ACC112 (cell line): ENCODE measurements around the gene DOCK2.

ENCODE experiments used
- H2AFZ ChIP-seq: fragments of 200-600 bp; sonication (generic); one replicate; pipeline ENCODE4 v1.6.0; 2017; ENCODE audit warnings: antibody characterized with exemption, low read length; ENCODE audit not compliant: unreplicated experiment
- H3K27ac ChIP-seq: fragments of 200-600 bp; sonication (generic); 2 replicates; pipeline ENCODE4 v1.5.1; 2014; ENCODE audit warnings: low read depth, mild to moderate bottlenecking, antibody characterized with exemption, low read length, moderate library complexity
- H3K27me3 ChIP-seq: fragments of 200-600 bp; sonication (generic); 2 replicates; pipeline ENCODE4 v1.6.1; 2014; ENCODE audit warnings: mild to moderate bottlenecking, antibody characterized with exemption, low read length, moderate library complexity, mixed read lengths; ENCODE audit not compliant: insufficient read depth
- H3K36me3 ChIP-seq: fragments of 200-600 bp; sonication (generic); 2 replicates; pipeline ENCODE4 v1.6.1; 2016; ENCODE audit warnings: mild to moderate bottlenecking, antibody characterized with exemption, low read length, moderate library complexity, mixed read lengths; ENCODE audit not compliant: insufficient read depth
- H3K4me1 ChIP-seq: fragments of 200-600 bp; sonication (generic); one replicate; pipeline ENCODE4 v1.6.1; 2016; ENCODE audit warnings: low read length, mixed read lengths; ENCODE audit not compliant: insufficient read depth, unreplicated experiment, control insufficient read depth
- H3K4me3 ChIP-seq: fragments of 200-600 bp; sonication (generic); 2 replicates; pipeline ENCODE4 v1.5.1; 2014; ENCODE audit warnings: mild to moderate bottlenecking, low read depth, low read length
- H3K79me2 ChIP-seq: fragments of 200-600 bp; sonication (generic); one replicate; pipeline ENCODE4 v1.6.0; 2016; ENCODE audit warnings: low read length; ENCODE audit not compliant: control insufficient read depth, unreplicated experiment, insufficient read depth

Gene DOCK2

GRCh38 chr5:170103447-170103846, 466.4 kb downstream of the DOCK2 start:
- Histone ChIP-seq H3K27ac (no peak overlapping the region), H3K27me3 (no peaks in the 10 kb centered on the region; the same call in 1 of the 2 replicates), H3K79me2 (no peaks in the 10 kb centered on the region), H3K4me3 (no peak overlapping the region), H3K36me3 (no peaks in the 10 kb centered on the region), H2AFZ (no peak overlapping the region), H3K4me1 (no peaks in the 10 kb centered on the region)

GRCh38 chr5:170104299-170104698, 467.2 kb downstream of the DOCK2 start:
- Histone ChIP-seq H3K4me1 (no peaks in the 10 kb centered on the region), H3K27me3 (no peaks in the 10 kb centered on the region; the same call in 1 of the 2 replicates), H3K79me2 (no peaks in the 10 kb centered on the region), H3K36me3 (no peaks in the 10 kb centered on the region), H2AFZ (no peak overlapping the region), H3K4me3 (no peak overlapping the region), H3K27ac (no peak overlapping the region)

DNA sequence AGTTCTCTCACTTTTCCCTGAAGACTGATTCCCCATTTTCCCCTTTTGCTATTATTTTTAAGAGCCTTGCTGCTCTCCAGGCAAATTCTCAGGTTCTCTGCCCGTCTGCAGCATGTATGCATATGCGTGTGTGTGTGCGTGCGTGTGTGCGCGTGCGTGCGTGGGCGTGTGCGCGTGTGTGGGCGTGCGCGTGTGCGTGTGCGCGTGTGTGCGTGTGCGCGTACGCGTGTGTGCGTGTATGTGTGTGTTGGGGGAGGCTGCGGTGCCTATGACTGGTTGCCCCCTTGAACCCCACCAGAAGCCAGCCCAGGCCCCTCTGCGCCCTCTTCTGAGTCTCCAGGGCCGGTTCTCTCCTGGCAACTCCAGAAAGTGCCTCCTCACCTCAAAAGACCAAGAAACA, 467.6 kb downstream of the DOCK2 start:
- Histone ChIP-seq H3K4me1 (no peaks in the 10 kb centered on the region), H3K36me3 (no peaks in the 10 kb centered on the region), H2AFZ (no peak overlapping the region), H3K4me3 (no peak overlapping the region), H3K27me3 (peaks cover under 1% of the 10 kb centered on the region; the same call in 1 of the 2 replicates), H3K79me2 (no peaks in the 10 kb centered on the region), H3K27ac (no peak overlapping the region)

DNA sequence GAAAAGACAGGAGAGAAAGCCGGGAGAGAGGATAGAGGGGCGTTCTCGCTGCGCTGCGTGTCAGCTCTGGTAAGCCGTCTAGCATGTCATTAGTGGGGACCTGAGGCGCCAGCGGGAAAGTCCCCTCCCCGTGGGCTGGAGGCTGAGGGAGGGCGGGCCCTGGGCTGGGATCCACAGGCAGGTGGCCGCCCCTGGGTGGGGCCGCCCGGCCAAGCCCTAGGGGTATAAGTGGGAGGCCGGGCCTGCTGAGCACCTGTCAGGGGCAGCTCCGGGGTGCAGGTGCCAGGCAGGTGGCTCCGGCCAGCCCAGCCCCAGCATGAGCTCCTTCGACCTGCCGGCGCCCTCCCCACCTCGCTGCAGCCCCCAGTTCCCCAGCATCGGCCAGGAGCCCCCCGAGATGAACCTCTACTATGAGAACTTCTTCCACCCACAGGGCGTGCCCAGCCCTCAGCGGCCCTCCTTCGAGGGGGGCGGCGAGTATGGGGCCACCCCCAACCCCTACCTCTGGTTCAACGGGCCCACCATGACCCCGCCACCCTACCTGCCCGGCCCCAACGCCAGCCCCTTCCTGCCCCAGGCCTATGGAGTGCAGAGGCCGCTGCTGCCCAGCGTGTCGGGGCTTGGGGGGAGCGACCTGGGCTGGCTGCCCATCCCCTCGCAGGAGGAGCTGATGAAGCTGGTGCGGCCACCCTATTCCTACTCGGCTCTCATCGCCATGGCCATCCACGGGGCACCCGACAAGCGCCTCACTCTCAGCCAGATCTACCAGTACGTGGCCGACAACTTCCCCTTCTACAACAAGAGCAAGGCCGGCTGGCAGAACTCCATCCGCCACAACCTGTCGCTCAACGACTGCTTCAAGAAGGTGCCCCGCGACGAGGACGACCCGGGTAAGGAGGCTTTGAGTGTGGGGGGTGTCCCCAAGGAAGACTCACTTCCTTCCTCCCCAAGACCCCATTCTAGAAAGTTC, 468.9 kb downstream of the DOCK2 start, which contains the start of gene FOXI1:
Gene FOXI1 (plus strand): TSS at position 256 of the 970 bp plus-strand sequence. CDS start 61 bp downstream, at position 317.
- no peak within 1 kb of the TSS for H3K27ac ChIP-seq
- H3K27me3 ChIP-seq: peaks cover 6% of the 10 kb centered on the region; the same call in 1 of the 2 replicates

DNA sequence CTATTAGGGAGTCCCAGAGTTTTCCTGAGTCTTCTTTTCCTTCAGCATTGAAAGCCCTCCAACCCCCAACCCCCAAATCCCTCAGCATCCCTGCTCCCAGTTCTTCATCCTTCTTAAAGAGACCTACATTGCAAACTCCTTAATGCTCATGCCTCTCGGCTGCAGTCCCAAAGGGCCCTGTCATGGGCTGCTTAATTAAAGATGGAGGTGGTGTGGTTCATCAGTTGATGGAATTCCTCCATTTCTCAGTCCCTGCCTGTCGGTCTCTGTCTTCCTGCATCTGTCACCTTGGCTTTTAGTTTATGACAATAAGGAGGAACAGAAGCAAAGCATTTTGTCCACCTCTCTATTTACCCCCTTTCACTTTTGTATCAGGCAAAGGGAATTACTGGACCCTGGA, 470.6 kb downstream of the DOCK2 start:
- H3K4me1 ChIP-seq: no peaks in the 10 kb centered on the region
- H3K36me3 ChIP-seq: no peaks in the 10 kb centered on the region
- peaks cover 6% of the 10 kb centered on the region; the same call in 1 of the 2 replicates for H3K27me3 ChIP-seq
- no peak overlapping the region for H3K4me3 ChIP-seq
- no peak overlapping the region for H3K27ac ChIP-seq
- H2AFZ ChIP-seq: no peak overlapping the region
- H3K79me2 ChIP-seq: no peaks in the 10 kb centered on the region

More for the DNA sequence above, 468.9 kb downstream of the DOCK2 start, which contains the start of gene FOXI1:
- no peaks in the 10 kb centered on the region for H3K36me3 ChIP-seq
- H3K4me1 ChIP-seq: no peaks in the 10 kb centered on the region
- H2AFZ ChIP-seq: no peak within 1 kb of the TSS
- no peaks in the 10 kb centered on the region for H3K79me2 ChIP-seq
- no peak within 1 kb of the TSS for H3K4me3 ChIP-seq

- no peaks in the 10 kb centered on the region for H3K79me2 ChIP-seq
- H3K4me1 ChIP-seq: no peaks in the 10 kb centered on the region
- no peak overlapping the region for H3K4me3 ChIP-seq
- no peaks in the 10 kb centered on the region for H3K36me3 ChIP-seq
- H3K27me3 ChIP-seq: peaks cover 6% of the 10 kb centered on the region; the same call in 1 of the 2 replicates
- H3K27ac ChIP-seq: no peak overlapping the region
- no peak overlapping the region for H2AFZ ChIP-seq
These were observed 471.3 kb downstream of the DOCK2 start for GRCh38 chr5:170108266-170108785.

GRCh38 chr5:170109059-170110031, 472.3 kb downstream of the DOCK2 start:
- no peaks in the 10 kb centered on the region for H3K36me3 ChIP-seq
- H3K4me1 ChIP-seq: no peaks in the 10 kb centered on the region
- H2AFZ ChIP-seq: no peak overlapping the region
- peaks cover 6% of the 10 kb centered on the region; the same call in 1 of the 2 replicates for H3K27me3 ChIP-seq
- no peaks in the 10 kb centered on the region for H3K79me2 ChIP-seq
- H3K4me3 ChIP-seq: no peak overlapping the region
- H3K27ac ChIP-seq: no peak overlapping the region

DNA sequence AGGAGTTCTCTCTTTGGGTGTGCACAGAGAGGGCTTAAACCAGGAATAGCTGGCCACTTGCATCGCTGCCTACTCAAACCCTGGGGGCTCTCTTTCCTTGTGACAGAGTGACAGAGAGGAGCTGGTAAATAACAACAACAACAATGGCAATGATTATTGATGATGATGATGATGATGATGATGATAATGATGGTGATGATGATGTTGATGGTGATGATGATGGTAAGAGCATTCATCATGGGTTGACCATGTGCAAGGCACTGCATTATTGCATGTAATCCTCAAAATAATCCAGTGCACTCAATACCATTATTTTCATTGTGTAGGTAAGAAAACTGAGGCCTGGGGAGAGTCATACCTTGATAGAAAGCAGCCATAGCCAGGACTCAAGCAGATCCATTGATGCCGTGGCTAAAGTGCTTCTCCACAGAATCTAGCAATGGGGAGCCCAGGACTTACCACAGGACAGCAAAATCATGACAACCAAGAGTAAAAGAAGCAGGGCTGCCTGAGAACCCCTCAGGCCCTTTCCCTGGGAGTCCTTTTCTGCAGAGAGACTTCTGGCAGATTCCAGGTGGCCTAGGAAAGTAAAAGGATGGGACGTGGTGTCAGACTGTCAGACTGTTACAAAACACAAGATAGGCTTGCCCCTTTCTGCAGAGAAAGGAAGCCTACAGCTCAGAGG, 473.5 kb downstream of the DOCK2 start:
- Histone ChIP-seq H3K27ac (no peak overlapping the region), H3K27me3 (peaks cover 6% of the 10 kb centered on the region; the same call in 1 of the 2 replicates), H3K4me3 (no peak overlapping the region), H3K4me1 (no peaks in the 10 kb centered on the region), H2AFZ (no peak overlapping the region), H3K79me2 (no peaks in the 10 kb centered on the region), H3K36me3 (no peaks in the 10 kb centered on the region)

DNA sequence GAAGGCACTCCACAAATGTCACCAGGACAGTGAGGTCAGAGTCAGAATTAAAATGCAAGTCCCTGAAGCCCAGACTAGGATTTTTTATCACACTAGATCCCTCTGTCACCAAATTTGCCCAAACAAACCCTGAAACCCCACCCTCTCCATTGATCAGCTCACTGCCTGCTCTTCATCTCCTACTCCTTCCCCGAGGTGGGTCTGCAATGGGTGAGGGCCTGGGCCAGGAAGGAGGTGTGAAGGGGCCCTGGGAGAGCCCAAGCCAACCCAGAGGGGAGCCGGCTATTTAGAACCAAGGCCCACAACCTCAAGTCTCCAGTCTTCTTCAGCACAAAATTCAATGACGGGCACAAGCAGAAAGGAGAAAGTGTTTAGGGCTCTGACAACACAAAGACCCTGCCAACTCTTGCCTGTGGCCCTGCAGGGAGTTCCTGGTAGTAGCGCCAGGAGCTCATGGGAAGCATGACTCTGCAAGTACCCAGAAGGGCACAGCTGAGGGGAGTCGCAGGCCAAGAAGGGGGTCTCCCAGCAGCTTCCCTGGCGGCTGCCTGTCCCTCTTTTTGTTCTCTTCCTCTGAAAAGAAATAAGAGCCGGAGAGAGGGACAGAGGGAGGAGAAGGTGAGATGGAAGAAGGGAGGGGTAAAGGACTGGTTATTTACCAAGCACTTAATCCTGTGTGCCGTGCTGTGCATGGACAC, 474.2 kb downstream of the DOCK2 start:
- H3K27me3 ChIP-seq: peaks cover 6% of the 10 kb centered on the region; the same call in 1 of the 2 replicates
- no peaks in the 10 kb centered on the region for H3K36me3 ChIP-seq
- no peaks in the 10 kb centered on the region for H3K4me1 ChIP-seq
- no peaks in the 10 kb centered on the region for H3K79me2 ChIP-seq
- no peak overlapping the region for H3K27ac ChIP-seq
- H3K4me3 ChIP-seq: no peak overlapping the region
- H2AFZ ChIP-seq: no peak overlapping the region
